H9 (cell line): ENCODE data around the gene CD2AP. TPM values are rescaled to one million over a fixed set of nuclear protein-coding genes. Genes with fewer than 3 reads are reported as not detected.

Experiments used
- DNase-seq: peaks from one replicate; pipeline ENCODE4 v3.0.0-alpha.2; 2017
- H2AFZ ChIP-seq: one replicate; pipeline ENCODE4 v1.6.1; 2013; ENCODE audit warnings: mild to moderate bottlenecking, low read length, control low read depth, moderate library complexity
- H2AK5ac ChIP-seq: 2 replicates; pipeline ENCODE4 v1.6.1; 2013; ENCODE audit warnings: low read length, control low read depth, mixed read lengths; ENCODE audit not compliant: insufficient read length
- H2BK120ac ChIP-seq: one replicate; pipeline ENCODE4 v1.6.1; 2013; ENCODE audit warnings: low read depth, mild to moderate bottlenecking, low read length, control low read depth, inconsistent platforms; ENCODE audit not compliant: poor library complexity, severe bottlenecking
- H2BK12ac ChIP-seq: 2 replicates; pipeline ENCODE4 v1.6.1; 2013; ENCODE audit warnings: low read length, control low read depth, mixed read lengths, low read depth; ENCODE audit not compliant: insufficient read length
- H2BK15ac ChIP-seq: 2 replicates; pipeline ENCODE4 v1.6.1; 2013; ENCODE audit warnings: low read depth, low read length, control low read depth
- H2BK20ac ChIP-seq: one replicate; pipeline ENCODE4 v1.6.1; 2013; ENCODE audit warnings: low read depth, mild to moderate bottlenecking, low read length, control low read depth, inconsistent platforms; ENCODE audit not compliant: poor library complexity, severe bottlenecking
- H2BK5ac ChIP-seq: 2 replicates; pipeline ENCODE4 v1.6.1; 2013; ENCODE audit warnings: low read length, control low read depth, mixed read lengths; ENCODE audit not compliant: insufficient read length
- H3K14ac ChIP-seq: 2 replicates; pipeline ENCODE4 v1.6.1; 2013; ENCODE audit warnings: low read length, control low read depth; ENCODE audit not compliant: insufficient read depth
- H3K18ac ChIP-seq: 2 replicates; pipeline ENCODE4 v1.6.1; 2013; ENCODE audit warnings: low read depth, mild to moderate bottlenecking, mixed read lengths, low read length, control low read depth; ENCODE audit not compliant: insufficient read length
- H3K23ac ChIP-seq: 2 replicates; pipeline ENCODE4 v1.6.1; 2013; ENCODE audit warnings: low read length, control low read depth, mixed read lengths, low read depth; ENCODE audit not compliant: insufficient read length
- H3K23me2 ChIP-seq: 2 replicates; pipeline ENCODE4 v1.6.1; 2013; ENCODE audit warnings: low read depth, mild to moderate bottlenecking, mixed read lengths, low read length, control low read depth; ENCODE audit not compliant: insufficient read length, poor library complexity, severe bottlenecking
- H3K27ac ChIP-seq: 2 replicates; pipeline ENCODE4 v1.5.1; 2013; ENCODE audit warnings: low read length, control low read depth, mixed read lengths, low read depth; ENCODE audit not compliant: insufficient read length
- H3K27me3 ChIP-seq: 2 replicates; pipeline ENCODE4 v1.6.1; 2013; ENCODE audit warnings: low read length, control low read depth, inconsistent platforms; ENCODE audit not compliant: insufficient read depth
- H3K4ac ChIP-seq: 2 replicates; pipeline ENCODE4 v1.6.1; 2013; ENCODE audit warnings: low read depth, mild to moderate bottlenecking, control low read depth, inconsistent platforms, low read length, moderate library complexity
- H3K4me1 ChIP-seq: 2 replicates; pipeline ENCODE4 v1.6.1; 2013; ENCODE audit warnings: low read length, control low read depth, inconsistent platforms; ENCODE audit not compliant: insufficient read depth
- H3K4me2 ChIP-seq: 2 replicates; pipeline ENCODE4 v1.6.1; 2013; ENCODE audit warnings: low read length, control low read depth, mixed read lengths; ENCODE audit not compliant: insufficient read length, insufficient read depth
- H3K56ac ChIP-seq: 2 replicates; pipeline ENCODE4 v1.6.1; 2013; ENCODE audit warnings: low read depth, mild to moderate bottlenecking, mixed read lengths, low read length, control low read depth; ENCODE audit not compliant: insufficient read length
- H3K79me1 ChIP-seq: 2 replicates; pipeline ENCODE4 v1.6.1; 2013; ENCODE audit warnings: low read depth, mild to moderate bottlenecking, moderate library complexity, low read length, control low read depth, inconsistent platforms; ENCODE audit not compliant: insufficient read depth, poor library complexity, severe bottlenecking
- H3K79me2 ChIP-seq: 2 replicates; pipeline ENCODE4 v1.6.1; 2013; ENCODE audit warnings: low read length, control low read depth, inconsistent platforms; ENCODE audit not compliant: insufficient read depth
- H3K9ac ChIP-seq: 2 replicates; pipeline ENCODE4 v1.6.1; 2013; ENCODE audit warnings: low read length, control low read depth, mixed read lengths; ENCODE audit not compliant: insufficient read length; ENCODE audit errors: extremely low read depth
- H3K9me3 ChIP-seq: one replicate; pipeline ENCODE4 v1.6.1; 2013; ENCODE audit warnings: low read depth, low read length, inconsistent platforms; ENCODE audit not compliant: control insufficient read depth
- H3T11ph ChIP-seq: one replicate; pipeline ENCODE4 v1.6.1; 2013; ENCODE audit warnings: mild to moderate bottlenecking, low read length, control low read depth, inconsistent platforms
- H4K20me1 ChIP-seq: one replicate; pipeline ENCODE4 v1.6.1; 2013; ENCODE audit not compliant: control insufficient read depth, insufficient read length, insufficient read depth
- H4K5ac ChIP-seq: 2 replicates; pipeline ENCODE4 v1.6.1; 2013; ENCODE audit warnings: low read depth, mild to moderate bottlenecking, mixed read lengths, low read length, control low read depth; ENCODE audit not compliant: insufficient read length
- H4K8ac ChIP-seq: replicated peaks from 2 replicates; pipeline ENCODE4 v1.6.1; 2013; ENCODE audit warnings: low read length, control low read depth, mixed read lengths, low read depth; ENCODE audit not compliant: insufficient read length
- H4K91ac ChIP-seq: 2 replicates; pipeline ENCODE4 v1.6.1; 2013; ENCODE audit warnings: low read depth, mild to moderate bottlenecking, moderate library complexity, mixed read lengths, low read length, control low read depth; ENCODE audit not compliant: insufficient read length
- H3K27ac Mint-ChIP-seq, 3 experiments: 2 replicates in 2 of 3; 3 replicates in 1 of 3; pipeline ENCODE4 v1.8.0; 2020 to 2021; ENCODE audit warnings: mixed read lengths in 3 of 3, mild to moderate bottlenecking in 1 of 3, moderate library complexity in 1 of 3
- H3K27me3 Mint-ChIP-seq: 2 replicates; pipeline ENCODE4 v1.8.0; 2021; ENCODE audit warnings: low read depth, mild to moderate bottlenecking, moderate library complexity, mixed read lengths
- H3K36me3 Mint-ChIP-seq, 3 experiments: 2 replicates in 2 of 3; 3 replicates in 1 of 3; pipeline ENCODE4 v1.8.0; 2020 to 2021; ENCODE audit warnings: low read depth in 3 of 3, mixed read lengths in 3 of 3; ENCODE audit not compliant: insufficient read depth in 1 of 3
- H3K4me1 Mint-ChIP-seq, 2 experiments: 2 replicates each; pipeline ENCODE4 v1.8.0; 2020; ENCODE audit warnings: mixed read lengths in 2 of 2
- H3K4me3 Mint-ChIP-seq, 2 experiments: 2 replicates in 1 of 2; 3 replicates in 1 of 2; pipeline ENCODE4 v1.8.0; 2020 to 2021; ENCODE audit warnings: mild to moderate bottlenecking in 2 of 2, mixed read lengths in 2 of 2, moderate library complexity in 1 of 2
- H3K9me3 Mint-ChIP-seq, 2 experiments: 2 replicates in 1 of 2; 3 replicates in 1 of 2; pipeline ENCODE4 v1.8.0; 2020; ENCODE audit warnings: mild to moderate bottlenecking in 2 of 2, mixed read lengths in 2 of 2, moderate library complexity in 1 of 2
- CTCF ChIP-seq: fragments of 200-600 bp; sonication (generic); conservative IDR thresholded peaks from 3 replicates; pipeline ENCODE4 v1.8.0; 2021; ENCODE audit warnings: antibody characterized with exemption, mild to moderate bottlenecking
- total RNA-seq: library from RNA; stranded (reverse); gene quantifications from 2 replicates; pipeline ENCODE4 v1.2.1, GENCODE V29; 2021

Gene CD2AP
- total RNA-seq, 1 experiment from 2014 or later: 50.1 TPM

- no peak for TF ChIP-seq CTCF
- peaks cover 51 to 57% of the 10 kb centered on the region in 2 experiments for H3K4me1 Mint-ChIP-seq
- H3K14ac ChIP-seq: no peak overlapping the region
- H3K18ac ChIP-seq: no peak overlapping the region
- H4K8ac ChIP-seq: no peak overlapping the region
- no peak overlapping the region for H2AFZ ChIP-seq
- no peak overlapping the region for H2BK15ac ChIP-seq
- H3K79me1 ChIP-seq: no peaks in the 10 kb centered on the region
- H3K4me3 Mint-ChIP-seq: peak overlapping the region in 1 of 2 experiments; percentile 36; a peak in 1 of 5 replicates
- no peak overlapping the region for H3K4me2 ChIP-seq
- H2BK12ac ChIP-seq: no peak overlapping the region
- no peak overlapping the region for H3K27ac ChIP-seq
- H3K27me3 Mint-ChIP-seq: no peaks in the 10 kb centered on the region; the same call in 1 of the 2 replicates
- H3K9me3 Mint-ChIP-seq: no peaks in the 10 kb centered on the region
- no peak overlapping the region for H3K56ac ChIP-seq
- no peak overlapping the region for H4K91ac ChIP-seq
- no peak overlapping the region for H3K4ac ChIP-seq
- H3K9me3 ChIP-seq: no peaks in the 10 kb centered on the region
- no peak overlapping the region for H2BK120ac ChIP-seq
- H3K23ac ChIP-seq: no peak overlapping the region
- H3K27ac Mint-ChIP-seq: peak overlapping the region in 2 of 3 experiments; percentile 55 to 69; a peak in 1 of 7 replicates
- H4K20me1 ChIP-seq: no peaks in the 10 kb centered on the region
- H2AK5ac ChIP-seq: no peak overlapping the region
- H3K23me2 ChIP-seq: peaks cover 12% of the 10 kb centered on the region
- no peak overlapping the region for H3T11ph ChIP-seq
- no peaks in the 10 kb centered on the region; the same call in 1 of the 2 replicates for H3K4me1 ChIP-seq
- no peaks in the 10 kb centered on the region for H3K27me3 ChIP-seq
- DNase-seq: no peak
- peaks cover 61% of the 10 kb centered on the region; the same call in 1 of the 2 replicates for H3K79me2 ChIP-seq
- no peak overlapping the region for H2BK20ac ChIP-seq
- no peak overlapping the region for H3K9ac ChIP-seq
- H4K5ac ChIP-seq: no peak overlapping the region
- H3K36me3 Mint-ChIP-seq: peaks cover 1 to 2% (median 2%) of the 10 kb centered on the region in 3 experiments; a peak in 3 of 7 replicates
- no peak overlapping the region for H2BK5ac ChIP-seq
Observed at GRCh38 chr6:47481806-47482205, 4.2 kb downstream of the CD2AP start.
